ENCODE measurements around the gene TGFBR2.
A peak's percentile ranks its signal among the peaks of the same experiment; 100 is the strongest.
"Not testable (repeated sequence)": the region's sequence is repeated elsewhere in the genome, so short reads cannot be mapped to it uniquely, and the experiment has no call there.

Gene TGFBR2

DNA sequence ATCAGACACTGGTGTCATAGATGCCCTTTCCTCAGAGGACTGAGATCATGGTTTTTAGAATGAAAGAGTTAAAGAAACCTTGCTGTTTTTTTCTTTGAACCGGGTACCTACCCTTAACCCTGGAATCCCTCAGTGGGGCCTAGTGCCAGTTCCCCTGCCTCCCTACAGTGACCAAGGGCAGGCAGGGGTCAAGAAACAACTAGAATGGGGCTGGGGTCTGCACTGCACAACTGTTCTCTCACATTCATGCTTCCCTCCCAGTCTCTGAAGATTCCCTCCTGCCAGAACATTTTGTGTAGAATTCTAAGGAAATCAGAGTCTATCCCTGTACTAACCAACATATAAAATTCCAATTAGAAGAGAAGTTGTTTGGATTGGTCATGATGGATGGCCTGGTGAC is 47.9 kb downstream of the TGFBR2 start:
- no peak for DNase-seq (ENCODE audit: low read depth in 4 of 4, low spot score in 1 of 4)

DNA sequence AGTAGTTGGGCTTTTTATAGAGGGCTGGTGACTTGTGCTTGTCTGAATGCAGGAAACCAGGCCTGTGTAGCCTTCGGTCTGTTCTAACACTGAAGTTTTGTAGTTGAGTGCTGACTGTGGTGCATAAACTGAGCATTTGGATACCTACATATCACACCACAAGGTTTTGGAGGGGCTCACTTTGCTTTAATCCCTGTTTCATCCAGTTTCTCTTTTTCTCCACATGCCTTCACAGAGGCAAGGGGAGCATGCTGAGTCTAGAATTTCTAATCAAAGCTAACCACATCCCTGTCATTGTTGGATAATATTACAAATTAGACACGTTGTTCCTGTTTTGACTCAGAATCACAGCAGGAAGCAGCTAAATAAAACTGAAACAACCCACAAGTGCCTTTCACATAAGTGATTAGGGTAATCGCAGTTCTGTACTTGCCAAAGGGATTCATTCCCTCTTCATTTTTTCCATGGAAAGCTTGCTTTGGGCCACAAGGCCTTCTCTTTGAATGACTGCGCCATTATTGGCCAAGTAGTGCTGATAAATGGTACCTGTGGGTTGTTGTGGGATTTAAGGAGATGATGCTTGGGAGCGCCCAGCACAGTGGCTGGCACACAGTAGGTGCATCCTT is 48.9 kb downstream of the TGFBR2 start:
- DNase-seq (ENCODE audit: low read depth in 4 of 4, low spot score in 1 of 4), result no peak

DNA sequence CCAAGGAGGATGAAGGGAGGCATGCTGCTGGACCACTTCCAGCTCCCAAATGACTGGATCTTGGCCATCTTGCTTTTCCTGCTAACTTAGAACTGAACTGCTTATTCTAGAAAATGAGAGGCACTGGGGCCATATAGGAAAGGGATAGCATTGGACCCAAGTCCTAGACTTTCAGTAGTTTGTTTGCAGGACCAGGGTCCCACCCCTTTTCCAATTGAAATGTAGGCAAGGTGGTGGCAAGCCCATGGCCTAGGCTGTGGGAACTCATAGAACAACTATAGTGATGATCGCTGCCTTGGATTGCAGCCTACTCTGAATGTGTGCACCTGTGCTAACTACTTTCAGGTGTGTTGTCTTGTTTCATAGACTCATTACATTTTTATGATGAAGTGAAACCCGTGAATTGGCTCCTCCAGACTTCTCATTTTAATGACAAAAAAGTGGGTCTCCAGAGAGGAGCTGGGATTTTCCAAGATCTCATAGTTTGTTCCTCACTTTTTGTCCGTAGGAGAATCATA is 50.3 kb downstream of the TGFBR2 start:
- no peak for DNase-seq (ENCODE audit: low read depth in 4 of 4, low spot score in 1 of 4)

DNA sequence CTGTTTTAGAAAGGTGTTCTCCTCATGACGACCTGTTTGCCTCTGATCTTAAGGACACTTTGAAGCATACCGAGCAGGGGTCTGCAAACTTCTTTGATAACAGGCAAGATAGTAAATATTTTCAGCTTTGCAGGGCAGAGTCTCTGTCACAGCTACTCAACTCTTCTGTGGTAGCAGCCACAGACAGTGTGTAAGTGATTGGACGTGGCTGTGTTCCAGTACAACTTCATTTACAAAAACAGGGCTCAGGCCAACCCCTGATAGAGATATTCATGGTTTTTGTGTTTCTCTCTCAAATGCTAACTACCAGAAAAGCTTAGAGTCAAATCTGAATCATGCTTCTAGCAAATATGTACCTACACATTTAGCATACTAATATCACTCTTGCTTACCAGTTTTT is 51.5 kb downstream of the TGFBR2 start:
- DNase-seq (ENCODE audit: low read depth in 4 of 4, low spot score in 1 of 4), result no peak

DNA sequence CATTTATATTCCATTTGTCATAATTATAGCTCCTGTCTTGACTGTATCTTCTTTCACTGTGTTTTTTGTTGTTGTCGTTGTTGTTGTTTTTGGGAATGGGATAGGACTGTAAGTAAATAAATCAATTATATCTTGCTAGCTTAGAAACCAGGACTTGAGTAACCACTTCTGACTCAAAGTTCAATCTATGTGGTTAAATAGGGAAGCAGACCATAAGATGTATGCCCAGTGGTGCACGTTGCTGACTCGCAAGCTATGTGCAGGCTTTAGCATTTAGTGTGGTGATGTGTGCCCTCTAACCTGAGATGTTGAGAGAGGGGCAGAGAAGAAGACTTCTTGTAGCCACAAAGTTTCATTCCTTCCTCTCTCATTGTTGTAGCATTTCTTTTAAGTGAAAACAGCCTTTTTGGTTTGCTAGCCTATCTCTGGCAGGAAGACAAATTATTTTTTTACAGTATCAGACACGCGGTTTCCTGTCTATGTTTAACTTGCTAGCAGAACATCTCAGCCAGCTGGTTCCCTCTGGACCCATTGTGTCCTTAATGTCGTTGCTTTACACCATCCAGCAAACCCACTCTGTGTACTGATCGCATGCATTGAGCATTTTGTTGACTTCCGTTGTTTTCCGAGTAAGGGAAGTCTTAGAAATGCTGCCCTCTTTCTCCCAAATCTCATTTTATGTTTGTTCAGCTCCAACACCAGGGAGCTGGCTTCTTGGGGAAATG is 52.1 kb downstream of the TGFBR2 start:
- peak in 1 of 4 experiments; percentile 41 for DNase-seq (ENCODE audit: low read depth in 4 of 4, low spot score in 1 of 4)

DNA sequence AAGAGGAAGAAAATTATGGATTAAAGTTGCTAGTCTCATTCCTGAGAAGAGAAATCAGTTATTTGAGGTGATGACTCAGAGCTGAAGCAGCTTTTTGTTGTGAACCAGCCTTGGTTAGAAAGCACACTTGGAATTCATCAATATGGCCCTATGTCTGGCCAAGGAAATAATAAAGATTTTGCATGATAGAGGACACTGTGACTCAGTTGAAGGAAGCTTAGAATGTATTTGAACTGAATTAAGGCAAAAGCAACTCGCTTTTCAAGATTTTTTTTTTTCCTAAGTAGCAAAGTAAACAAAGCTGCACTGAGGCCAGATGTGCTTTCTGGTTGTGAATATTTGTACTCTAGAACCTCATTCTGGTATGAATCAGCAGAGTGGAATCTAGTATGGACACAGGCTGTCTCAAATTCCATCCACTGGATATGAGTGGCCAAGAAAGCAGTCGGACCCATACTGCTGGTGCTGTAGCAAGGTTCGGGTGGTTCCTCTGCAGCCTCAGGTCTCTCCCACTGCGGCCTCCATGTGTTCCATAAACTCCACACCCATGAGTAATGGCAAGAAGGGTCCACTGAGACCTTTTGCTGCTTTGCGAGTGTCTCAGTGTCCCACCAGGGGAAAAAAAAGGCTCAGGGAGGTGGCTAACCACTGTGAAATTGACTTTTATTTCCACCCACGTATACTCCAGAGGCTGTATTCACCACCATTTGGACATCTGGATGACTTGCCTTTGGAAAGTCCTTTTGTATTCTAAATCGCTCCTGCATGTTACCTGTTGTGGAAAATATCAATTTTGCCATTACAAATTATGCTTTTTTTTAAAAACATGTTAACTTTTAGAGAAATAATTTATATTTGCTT is 53.1 kb downstream of the TGFBR2 start:
- DNase-seq (ENCODE audit: low read depth in 4 of 4, low spot score in 1 of 4), result no peak

DNA sequence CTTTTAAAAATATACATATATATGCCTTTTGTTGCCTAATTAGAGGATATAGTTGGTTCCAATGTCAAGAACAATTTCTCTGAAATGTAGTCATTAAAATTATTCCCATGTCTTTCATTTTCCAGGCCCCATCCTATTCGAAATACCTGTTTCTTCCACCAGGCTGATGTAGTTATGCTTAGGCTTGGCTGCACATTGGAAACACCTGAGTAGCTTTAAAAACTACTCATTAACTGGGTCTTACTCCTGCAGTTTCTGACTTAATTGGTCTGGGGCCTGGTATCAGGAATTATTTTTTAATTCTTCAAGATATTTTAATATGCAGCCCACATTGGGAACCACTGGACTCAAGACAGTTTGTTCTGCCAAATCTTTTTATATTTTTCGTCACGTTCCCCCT is 53.7 kb downstream of the TGFBR2 start:
- no peak for DNase-seq (ENCODE audit: low read depth in 4 of 4, low spot score in 1 of 4)

DNA sequence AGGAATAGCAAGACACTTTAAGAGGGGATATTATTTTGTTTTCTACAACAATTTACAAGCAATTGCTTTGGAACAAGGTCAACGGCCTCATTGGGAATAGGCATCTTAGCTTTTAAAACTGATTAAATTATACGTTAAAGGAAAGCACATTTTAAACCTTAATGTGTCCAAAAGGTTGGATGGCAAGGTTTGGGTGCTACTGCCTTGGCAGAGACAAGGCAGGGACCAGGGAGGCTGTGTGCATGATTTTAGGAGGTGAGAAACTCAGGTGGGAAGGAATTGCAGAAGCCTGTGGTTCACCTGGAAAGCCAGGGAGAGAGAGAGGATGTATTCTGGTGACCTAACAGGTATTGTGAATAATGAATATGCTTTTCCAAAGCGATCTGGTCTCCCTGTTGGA is 54.3 kb downstream of the TGFBR2 start:
- no peak for DNase-seq (ENCODE audit: low read depth in 4 of 4, low spot score in 1 of 4)

DNA sequence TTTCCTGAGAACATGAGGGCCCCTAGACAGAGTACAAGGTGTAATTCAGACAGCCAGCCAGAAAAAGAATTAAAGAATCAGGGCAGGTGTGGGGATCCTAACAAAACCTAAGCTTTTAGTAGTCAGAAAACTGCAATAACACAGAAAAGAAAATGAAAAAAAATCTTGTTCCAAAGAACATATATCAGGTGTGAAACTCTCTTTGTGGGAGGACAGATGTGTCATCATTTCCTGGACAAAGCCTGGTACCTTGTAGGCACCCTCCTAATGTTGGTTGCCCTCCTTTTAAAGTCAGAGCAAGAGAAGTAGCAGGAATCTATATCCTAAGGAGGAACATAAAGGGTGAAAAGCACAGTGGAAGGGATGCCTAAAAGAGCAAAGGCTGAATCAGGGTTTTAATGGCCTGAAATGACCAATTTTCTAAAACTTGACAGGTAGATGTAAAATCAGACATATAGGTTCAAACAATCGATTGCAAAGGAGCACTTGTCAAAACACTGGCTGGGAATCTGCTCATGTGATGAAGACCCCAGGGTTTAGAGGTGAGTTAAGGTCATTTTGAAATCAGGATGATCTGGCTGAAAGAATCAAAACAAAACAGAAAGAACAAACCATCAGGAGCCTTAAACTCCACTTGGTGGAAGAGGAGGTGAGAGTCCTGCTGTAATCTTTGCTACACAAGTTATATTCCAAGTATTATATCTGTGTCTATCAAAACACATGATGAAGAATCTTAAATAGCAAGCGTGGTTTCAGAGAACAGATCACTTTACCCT is 54.9 kb downstream of the TGFBR2 start:
- DNase-seq (ENCODE audit: low read depth in 4 of 4, low spot score in 1 of 4), result no peak

DNA sequence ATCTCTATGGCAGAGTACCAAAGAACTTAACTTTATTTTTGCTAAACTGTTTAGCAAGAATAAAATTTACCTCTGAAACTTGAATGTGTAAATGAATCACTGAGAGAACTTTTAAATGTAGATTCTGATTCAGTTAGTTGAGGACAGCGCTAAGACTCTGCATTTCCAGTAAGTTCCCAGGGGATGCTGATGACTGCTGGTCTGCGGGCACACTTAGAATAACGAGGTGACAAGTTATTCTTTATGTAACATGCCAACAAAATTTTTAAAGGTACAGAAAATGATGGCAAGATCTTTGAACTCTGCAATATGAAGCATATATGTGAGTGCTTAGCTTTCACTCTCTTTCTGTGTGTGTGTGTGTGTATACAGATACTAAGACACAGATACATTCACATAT is 56.4 kb downstream of the TGFBR2 start:
- no peak for DNase-seq (ENCODE audit: low read depth in 4 of 4, low spot score in 1 of 4)

DNA sequence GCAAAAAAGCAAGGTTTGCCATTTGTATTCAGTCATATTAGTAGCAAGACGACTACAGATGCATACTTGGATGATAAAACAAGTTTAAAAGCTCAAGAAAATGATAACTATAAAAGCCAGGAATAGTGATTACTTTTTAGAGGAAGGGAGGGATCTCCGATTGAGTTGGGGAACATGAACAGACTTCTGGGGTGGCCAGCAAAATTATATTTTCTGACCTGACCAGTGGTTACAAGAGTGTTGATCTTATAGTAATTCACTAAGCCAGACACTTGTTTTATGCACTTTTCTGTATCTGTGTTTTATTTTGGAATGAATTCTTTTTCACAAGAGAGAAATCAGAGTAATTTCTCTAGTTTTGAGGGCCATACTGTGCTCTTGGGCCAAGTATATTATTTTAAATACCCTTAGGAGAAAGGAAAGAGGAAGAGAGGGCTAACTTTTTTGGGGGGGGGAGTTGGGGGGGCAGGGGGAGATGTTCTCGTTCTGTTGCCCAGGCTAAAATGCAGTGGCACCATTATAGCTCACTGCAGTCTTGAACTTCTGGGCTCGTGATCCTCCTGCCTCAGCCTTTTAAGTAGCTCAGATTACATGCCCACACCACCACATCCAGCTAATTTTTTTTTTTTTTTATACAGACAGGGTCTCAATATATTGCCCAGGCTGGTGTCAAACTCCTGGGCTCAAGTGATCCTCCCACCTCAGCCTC is 57.3 kb downstream of the TGFBR2 start:
- no peak for DNase-seq (ENCODE audit: low read depth in 4 of 4, low spot score in 1 of 4)

DNA sequence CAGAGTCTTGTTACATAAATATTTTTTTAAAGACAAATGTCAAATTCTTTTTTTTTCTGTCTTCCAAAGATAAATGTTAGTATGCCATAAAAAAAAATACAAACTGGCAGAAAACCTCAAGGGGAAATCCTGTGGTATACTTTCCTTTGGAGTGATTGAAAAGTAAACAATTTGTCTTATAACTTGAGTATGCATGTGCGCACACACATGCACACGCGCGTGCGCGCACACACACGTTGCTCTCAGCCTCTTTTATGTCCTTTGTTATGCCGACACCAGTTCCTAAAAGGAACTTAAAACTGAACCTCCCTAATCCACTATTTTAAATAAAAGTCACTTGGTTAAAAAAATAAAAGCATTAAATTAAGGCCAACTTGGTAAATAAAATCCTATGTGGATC is 58.1 kb downstream of the TGFBR2 start:
- DNase-seq (ENCODE audit: low read depth in 4 of 4, low spot score in 1 of 4), result no peak

DNA sequence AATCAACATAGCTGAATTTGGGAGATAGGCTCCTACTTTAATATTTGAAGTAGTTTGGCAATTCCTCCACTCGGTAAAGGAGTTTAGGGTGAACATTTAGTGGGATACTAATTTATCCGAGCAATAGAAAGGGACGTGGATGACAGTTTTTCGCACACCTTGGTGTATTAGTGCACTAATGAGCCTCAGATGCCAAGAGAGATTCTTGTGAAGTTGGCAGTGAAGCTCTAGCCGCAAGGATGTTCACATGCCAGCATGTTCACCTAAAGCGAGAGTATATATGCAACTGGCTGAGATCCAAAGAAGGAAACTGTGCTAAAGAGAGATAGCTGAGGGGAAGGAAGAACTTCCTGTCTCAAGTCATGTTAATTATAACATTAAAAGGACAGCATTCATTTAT is 58.5 kb downstream of the TGFBR2 start:
- DNase-seq (ENCODE audit: low read depth in 4 of 4, low spot score in 1 of 4), result no peak

DNA sequence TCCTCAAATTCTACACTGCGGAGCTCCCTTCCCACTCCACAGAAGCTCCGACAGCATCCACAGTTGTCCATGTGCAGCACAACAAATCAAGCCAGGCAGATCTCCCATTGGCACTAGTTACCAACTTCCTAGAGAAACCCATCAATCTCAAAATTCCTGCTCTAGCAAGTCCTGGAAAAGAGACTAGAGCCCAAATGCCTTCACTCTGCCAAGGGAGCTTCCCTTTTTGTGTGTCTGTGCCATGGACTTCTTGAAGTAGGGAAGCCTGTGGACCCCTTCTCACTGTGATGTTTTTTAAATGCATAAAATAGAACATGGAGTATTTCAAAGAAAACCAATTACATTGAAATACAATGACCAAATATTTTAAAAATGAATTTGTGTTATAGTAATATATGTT is 59.1 kb downstream of the TGFBR2 start:
- no peak for DNase-seq (ENCODE audit: low read depth in 4 of 4, low spot score in 1 of 4)

DNA sequence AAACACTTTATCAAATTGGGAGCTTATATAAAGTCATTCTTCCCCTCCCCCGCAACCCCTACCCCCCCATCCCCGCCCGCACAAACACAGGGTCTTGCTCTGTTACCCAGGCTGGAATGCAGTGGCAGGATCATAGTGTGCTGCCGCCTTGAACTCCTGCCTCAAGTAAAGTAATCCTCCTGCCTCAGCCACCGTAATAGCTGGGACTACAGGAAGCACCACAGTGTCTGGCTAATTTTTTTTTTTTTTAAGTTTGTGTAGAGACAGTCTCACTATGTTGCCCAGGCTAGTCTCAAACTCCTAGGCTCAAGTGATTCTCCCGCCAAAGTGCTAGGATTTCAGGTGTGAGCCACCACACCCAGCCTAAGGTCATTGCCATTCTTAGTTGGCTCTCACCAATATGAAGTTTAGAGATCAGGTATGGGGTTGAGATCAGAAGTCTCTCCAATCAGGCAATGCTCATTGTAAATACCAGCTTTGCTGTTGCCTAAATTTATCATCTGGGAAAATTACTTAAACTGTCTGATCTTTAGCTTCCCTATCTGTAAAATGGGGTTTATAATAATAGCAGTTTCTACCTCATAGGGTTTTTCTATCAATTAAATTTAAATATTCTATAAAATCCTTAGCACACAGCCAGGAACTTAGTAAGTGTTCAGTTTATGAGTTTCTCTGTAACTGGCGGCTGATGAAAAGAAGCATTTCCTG is 60.3 kb downstream of the TGFBR2 start:
- DNase-seq (ENCODE audit: low read depth in 4 of 4, low spot score in 1 of 4), result no peak

DNA sequence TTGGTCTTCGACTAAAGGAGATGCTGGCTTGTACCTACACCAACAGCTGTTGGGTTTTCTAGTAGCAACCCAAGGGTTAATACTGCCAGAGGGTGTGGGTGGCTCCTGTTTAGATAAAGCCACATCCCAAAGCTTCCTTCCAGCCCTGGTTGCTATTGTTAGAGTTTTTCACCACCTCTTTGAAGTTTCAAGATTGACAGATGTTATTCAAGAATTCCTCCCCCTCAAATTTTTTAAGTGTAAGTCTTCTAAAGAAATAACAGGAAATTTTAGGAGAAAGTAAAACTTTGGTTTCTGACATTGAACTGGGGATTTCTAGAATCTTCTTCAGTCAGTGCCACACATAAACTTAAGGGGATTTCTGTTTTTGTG is 60.9 kb downstream of the TGFBR2 start:
- no peak for DNase-seq (ENCODE audit: low read depth in 4 of 4, low spot score in 1 of 4)

DNA sequence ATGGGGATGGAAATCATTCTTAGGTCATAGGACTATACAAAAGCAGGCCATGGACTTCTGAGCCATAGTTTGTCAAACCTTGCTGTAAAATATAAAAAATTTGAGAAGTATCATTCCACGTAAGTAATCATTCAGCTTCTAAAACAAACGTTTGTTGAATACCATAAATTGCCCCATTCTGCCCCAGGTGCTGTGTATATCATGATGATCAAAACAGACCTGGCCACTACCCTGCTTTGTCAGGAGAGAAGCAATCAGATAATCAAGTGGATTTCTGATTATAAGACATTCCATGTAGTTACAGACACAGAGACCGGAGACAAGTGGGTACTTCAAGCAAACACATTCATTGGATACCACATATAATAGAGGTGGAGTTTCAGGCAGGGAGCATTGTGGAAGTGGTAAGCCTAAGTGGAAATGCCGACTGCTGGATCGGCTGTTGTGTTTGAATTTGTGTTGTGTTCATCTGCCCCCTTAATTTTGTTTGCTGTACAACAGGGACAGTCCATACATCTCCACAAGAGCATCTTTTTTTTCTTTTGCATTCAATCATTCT is 61.7 kb downstream of the TGFBR2 start:
- no peak for DNase-seq (ENCODE audit: low read depth in 4 of 4, low spot score in 1 of 4)

DNA sequence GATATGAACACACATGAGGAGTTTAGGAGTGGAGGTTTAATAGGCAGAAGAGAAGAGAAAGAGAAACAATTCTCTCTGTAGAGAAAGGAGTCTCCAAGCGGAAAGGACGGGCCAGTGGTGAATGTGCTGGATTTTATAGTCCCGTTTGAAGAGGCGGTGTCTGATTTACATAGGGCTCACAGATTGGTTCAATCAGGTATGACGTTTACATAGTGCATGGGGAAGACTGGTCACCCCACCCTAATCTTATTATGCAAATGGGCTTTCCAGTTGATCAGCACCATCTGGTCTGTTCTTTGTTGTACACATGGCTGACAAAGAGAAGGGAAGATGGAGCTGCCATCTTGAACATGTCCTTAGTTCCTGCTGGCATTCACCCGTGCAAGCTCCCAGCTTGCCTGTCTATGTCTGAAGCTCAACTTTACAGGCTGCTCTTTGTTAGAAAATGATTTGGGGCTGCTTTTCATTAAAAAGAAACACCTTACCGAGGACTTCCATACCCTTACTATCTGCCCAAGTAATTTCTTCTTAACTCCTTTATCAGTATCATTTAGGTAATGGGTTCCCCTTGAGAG is 63.0 kb downstream of the TGFBR2 start:
- not testable (repeated sequence) for DNase-seq (ENCODE audit: low read depth in 4 of 4, low spot score in 1 of 4)

DNA sequence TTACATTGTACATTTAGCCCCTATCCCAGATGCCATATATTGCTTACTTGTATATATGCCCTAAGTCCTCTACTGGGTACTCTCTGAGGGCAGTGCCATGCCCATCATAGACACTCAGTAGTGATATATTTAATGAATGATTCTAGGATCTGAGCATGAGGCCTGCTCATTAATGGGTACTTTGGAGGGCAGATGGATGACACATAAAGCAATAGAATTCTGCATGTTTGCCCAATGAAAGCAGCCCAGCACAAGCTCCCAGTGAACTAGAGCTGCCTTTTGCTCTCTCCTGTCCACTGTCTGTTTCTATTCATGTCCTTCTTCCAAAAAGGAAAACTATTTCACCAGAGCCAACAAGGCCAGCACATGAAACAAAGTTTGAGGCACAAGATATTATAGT is 63.9 kb downstream of the TGFBR2 start:
- no peak for DNase-seq (ENCODE audit: low read depth in 4 of 4, low spot score in 1 of 4)
